D721Med (cell line): ENCODE measurements around the gene FAM171A2.

Experiments
- DNase-seq: peaks from one replicate; pipeline ENCODE4 v3.0.0; 2011; ENCODE audit warnings: low spot score; ENCODE audit not compliant: insufficient read length
- FAIRE-seq: peaks from 2 replicates; lab custom pipeline; 2011; peaks lifted over from hg19 to GRCh38; lab: Jason Lieb, UNC
- TF ChIP-seq, protein P1 (sequence below): IDR thresholded peaks from 2 replicates; pipeline ENCODE4 v1.5.1; 2012; ENCODE audit warnings: mild to moderate bottlenecking, control low read depth; ENCODE audit not compliant: insufficient read depth; ENCODE audit errors: missing control alignments

FAM171A2 gene

DNA sequence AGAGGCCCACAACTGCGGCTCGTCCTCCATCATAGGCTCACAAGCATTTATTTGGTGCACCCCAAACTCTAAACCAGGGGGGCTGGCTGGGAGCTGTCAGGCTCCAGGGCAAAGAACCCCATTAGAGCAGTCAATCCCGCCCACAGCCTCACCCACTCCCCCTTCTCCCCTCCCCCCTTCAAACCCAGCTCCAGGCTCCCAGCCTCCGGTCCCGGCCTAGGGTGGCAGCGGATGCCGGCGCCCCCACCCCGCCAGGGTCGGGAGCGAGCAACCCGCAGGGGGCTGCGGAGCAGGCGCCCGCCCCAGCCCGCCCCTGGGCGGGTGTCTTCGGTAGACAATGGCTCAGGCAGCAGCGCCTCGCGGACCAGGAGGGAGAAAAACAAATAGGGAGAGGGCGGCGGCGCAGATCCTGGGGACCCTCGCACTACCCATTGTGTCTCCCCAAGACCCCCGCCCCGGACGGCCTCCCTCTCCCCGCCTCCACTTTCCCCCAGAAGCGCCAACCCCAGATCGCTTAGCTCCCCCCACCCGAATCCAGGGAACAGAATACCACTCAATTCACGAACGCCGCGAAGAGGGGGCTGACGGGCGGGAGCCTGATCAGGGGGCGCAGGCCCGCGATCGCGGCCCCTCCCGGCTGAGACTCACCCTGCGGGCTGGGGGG lies 572 bp downstream of the FAM171A2 start:
- DNase-seq (no peak), FAIRE-seq (no peak)
- TF ChIP-seq, protein P1, sequence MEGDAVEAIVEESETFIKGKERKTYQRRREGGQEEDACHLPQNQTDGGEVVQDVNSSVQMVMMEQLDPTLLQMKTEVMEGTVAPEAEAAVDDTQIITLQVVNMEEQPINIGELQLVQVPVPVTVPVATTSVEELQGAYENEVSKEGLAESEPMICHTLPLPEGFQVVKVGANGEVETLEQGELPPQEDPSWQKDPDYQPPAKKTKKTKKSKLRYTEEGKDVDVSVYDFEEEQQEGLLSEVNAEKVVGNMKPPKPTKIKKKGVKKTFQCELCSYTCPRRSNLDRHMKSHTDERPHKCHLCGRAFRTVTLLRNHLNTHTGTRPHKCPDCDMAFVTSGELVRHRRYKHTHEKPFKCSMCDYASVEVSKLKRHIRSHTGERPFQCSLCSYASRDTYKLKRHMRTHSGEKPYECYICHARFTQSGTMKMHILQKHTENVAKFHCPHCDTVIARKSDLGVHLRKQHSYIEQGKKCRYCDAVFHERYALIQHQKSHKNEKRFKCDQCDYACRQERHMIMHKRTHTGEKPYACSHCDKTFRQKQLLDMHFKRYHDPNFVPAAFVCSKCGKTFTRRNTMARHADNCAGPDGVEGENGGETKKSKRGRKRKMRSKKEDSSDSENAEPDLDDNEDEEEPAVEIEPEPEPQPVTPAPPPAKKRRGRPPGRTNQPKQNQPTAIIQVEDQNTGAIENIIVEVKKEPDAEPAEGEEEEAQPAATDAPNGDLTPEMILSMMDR, result no peak

- TF ChIP-seq, protein P1, result no peak
- DNase-seq, result no peak
- FAIRE-seq, result no peak
Observed at GRCh38 chr17:44362459-44362948, 1.1 kb downstream of the FAM171A2 start.

GRCh38 chr17:44361292-44362260 lies 2.1 kb downstream of the FAM171A2 start:
- TF ChIP-seq, protein P1, result no peak
- DNase-seq, result no peak
- FAIRE-seq, result no peak

DNA sequence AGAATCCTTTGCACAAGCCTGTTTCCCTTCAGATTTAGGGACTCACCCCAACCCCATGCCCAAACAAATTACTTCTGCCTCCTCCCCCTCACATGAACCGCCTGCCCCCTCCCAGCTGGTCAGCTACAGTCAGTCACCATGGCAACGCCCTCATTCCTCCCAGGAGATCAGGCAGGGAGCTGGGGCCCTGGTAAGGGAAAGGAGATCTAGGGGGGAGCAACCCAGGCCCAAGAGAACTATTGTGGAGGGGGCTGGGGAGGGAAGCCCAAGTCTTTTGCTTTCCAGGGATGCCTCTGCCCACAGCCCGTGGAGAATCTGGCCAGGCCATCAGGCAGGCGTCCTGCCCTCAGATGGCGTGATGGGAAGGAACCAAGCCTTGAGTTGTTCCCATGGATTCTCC lies 2.8 kb downstream of the FAM171A2 start:
- TF ChIP-seq, protein P1, result no peak
- FAIRE-seq (no peak), DNase-seq (no peak)

DNA sequence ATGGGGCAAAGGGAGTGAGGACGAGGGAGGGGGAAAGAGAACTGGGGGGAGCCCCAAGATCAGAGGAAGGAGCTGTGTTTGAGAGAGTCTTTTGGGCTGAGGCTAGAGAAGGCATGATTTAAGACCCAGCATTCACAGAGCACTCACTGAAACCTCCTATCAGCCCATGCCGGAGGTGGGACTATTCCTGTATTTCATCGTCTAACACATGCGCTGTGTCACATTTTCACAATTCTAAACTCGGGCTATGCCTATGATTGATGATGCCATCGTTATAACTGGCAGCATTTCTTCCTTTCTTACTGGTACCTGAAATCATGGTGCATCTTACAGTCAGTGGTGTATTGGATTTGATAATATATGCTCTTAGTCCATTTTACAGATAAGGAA lies 3.5 kb downstream of the FAM171A2 start:
- TF ChIP-seq, protein P1, result no peak
- DNase-seq (no peak), FAIRE-seq (no peak)

GRCh38 chr17:44359458-44360143 lies 4.1 kb downstream of the FAM171A2 start:
- DNase-seq (no peak), FAIRE-seq (no peak)
- TF ChIP-seq, protein P1, result no peak
